ENCODE results near the gene ANKRD33B. TPM values are rescaled to one million over a fixed set of nuclear protein-coding genes. Genes with fewer than 3 reads are reported as not detected.

The ANKRD33B gene
- total and polyA plus RNA-seq, 2 donors from 2014 or later: 4.8 to 20.3 TPM

GRCh38 chr5:10652151-10652550 lies 88.3 kb downstream of the ANKRD33B start:
- Histone ChIP-seq H3K36me3 (ENCODE audit: control insufficient read depth in 2 of 3, insufficient read depth in 3 of 3, low read length in 3 of 3) (peaks cover 0 to 6% (median 0%) of the 10 kb centered on the region in 3 donors), H3K27ac (ENCODE audit: low read depth in 2 of 2, low read length in 2 of 2) (no peak overlapping the region), H3K27me3 (ENCODE audit: control insufficient read depth, insufficient read depth, low read length) (peaks cover 2% of the 10 kb centered on the region), H3K9me3 (ENCODE audit: control insufficient read depth in 2 of 3, insufficient read depth in 1 of 3, low read length in 3 of 3) (no peaks in the 10 kb centered on the region), H3K9ac (ENCODE audit: low read length in 3 of 3) (no peak overlapping the region), H3K4me3 (ENCODE audit: low read length in 3 of 3) (no peak overlapping the region), H3K4me1 (ENCODE audit: control insufficient read depth in 2 of 3, insufficient read depth in 2 of 3, low read depth in 1 of 3, low read length in 3 of 3) (peaks cover 0 to 2% (median 0%) of the 10 kb centered on the region in 3 donors)
- no peak for DNase-seq
- intact Hi-C loops (cut with DNase I): no loop called here
- FAIRE-seq: no peak
- no peak for TF ChIP-seq CTCF (IDR thresholded peaks at IDR 0.05; ENCODE audit: borderline replicate concordance, extremely low read depth, insufficient read depth)

DNA sequence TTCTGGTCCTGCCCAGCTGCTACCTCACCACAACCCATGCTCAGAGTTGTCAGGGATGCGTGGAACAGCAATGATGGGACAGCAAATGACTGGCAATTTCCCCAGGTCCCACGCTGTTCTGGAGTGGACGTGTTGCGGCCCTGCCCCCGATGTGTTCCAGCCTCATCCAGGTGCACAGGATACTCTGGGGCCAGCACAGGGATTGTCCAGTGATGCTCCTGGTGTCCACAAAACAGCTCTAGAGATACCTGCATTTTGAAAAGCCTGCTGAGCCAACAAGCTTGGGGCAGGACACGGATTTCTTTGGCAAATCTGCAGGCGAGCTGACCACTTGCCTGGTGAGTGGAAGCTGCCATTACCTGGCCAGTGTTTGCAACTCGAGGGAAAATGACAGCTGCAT lies 88.7 kb downstream of the ANKRD33B start:
- no peak for FAIRE-seq

GRCh38 chr5:10653043-10653442 lies 89.2 kb downstream of the ANKRD33B start:
- Histone ChIP-seq H3K27ac (ENCODE audit: low read depth in 2 of 2, low read length in 2 of 2) (no peak overlapping the region), H3K36me3 (ENCODE audit: control insufficient read depth in 2 of 3, insufficient read depth in 3 of 3, low read length in 3 of 3) (peaks cover 0 to 6% (median 0%) of the 10 kb centered on the region in 3 donors), H3K9me3 (ENCODE audit: control insufficient read depth in 2 of 3, insufficient read depth in 1 of 3, low read length in 3 of 3) (no peaks in the 10 kb centered on the region), H3K9ac (ENCODE audit: low read length in 3 of 3) (no peak overlapping the region), H3K4me3 (ENCODE audit: low read length in 3 of 3) (no peak overlapping the region), H3K27me3 (ENCODE audit: control insufficient read depth, insufficient read depth, low read length) (peaks cover 2% of the 10 kb centered on the region), H3K4me1 (ENCODE audit: control insufficient read depth in 2 of 3, insufficient read depth in 2 of 3, low read depth in 1 of 3, low read length in 3 of 3) (peaks cover 0 to 2% (median 0%) of the 10 kb centered on the region in 3 donors)
- intact Hi-C loops (cut with DNase I): no loop called here
- FAIRE-seq (no peak), DNase-seq (no peak)
- no peak for TF ChIP-seq CTCF (IDR thresholded peaks at IDR 0.05; ENCODE audit: borderline replicate concordance, extremely low read depth, insufficient read depth)

More for the DNA sequence above, 88.7 kb downstream of the ANKRD33B start:
- Histone ChIP-seq H3K4me1 (ENCODE audit: control insufficient read depth in 2 of 3, insufficient read depth in 2 of 3, low read depth in 1 of 3, low read length in 3 of 3) (peaks cover 0 to 2% (median 0%) of the 10 kb centered on the region in 3 donors), H3K9ac (ENCODE audit: low read length in 3 of 3) (no peak overlapping the region), H3K4me3 (ENCODE audit: low read length in 3 of 3) (no peak overlapping the region), H3K27me3 (ENCODE audit: control insufficient read depth, insufficient read depth, low read length) (peaks cover 2% of the 10 kb centered on the region), H3K9me3 (ENCODE audit: control insufficient read depth in 2 of 3, insufficient read depth in 1 of 3, low read length in 3 of 3) (no peaks in the 10 kb centered on the region), H3K27ac (ENCODE audit: low read depth in 2 of 2, low read length in 2 of 2) (no peak overlapping the region), H3K36me3 (ENCODE audit: control insufficient read depth in 2 of 3, insufficient read depth in 3 of 3, low read length in 3 of 3) (peaks cover 0 to 6% (median 0%) of the 10 kb centered on the region in 3 donors)
- DNase-seq: no peak
- intact Hi-C loops (cut with DNase I): no loop called here
- no peak for TF ChIP-seq CTCF (IDR thresholded peaks at IDR 0.05; ENCODE audit: borderline replicate concordance, extremely low read depth, insufficient read depth)
